ENCODE data around the gene CANT1.
"Not testable (repeated sequence)": the region's sequence is repeated elsewhere in the genome, so short reads cannot be mapped to it uniquely, and the experiment has no call there.

CANT1 gene

DNA sequence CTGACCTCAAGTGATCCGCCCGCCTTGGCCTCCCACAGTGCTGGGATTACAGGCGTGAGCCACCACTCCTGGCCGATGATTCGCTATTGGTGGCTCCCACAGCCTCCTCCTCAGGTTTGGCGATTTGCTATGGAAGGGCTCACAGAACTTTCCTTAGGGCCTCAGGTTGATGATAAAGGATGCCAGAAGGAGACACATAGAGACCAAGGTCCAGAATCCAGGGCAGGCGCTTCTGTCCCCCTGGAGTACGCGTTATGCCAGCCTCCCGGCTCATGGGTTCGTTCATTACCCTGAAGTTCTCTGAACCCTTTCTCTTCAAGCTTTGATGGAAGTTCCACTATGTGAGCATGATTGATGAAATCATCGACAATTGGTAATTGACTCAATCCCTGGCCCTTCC, 49.8 kb downstream of the CANT1 start:
- no peak for DNase-seq (ENCODE audit: low read depth in 2 of 2)

DNA sequence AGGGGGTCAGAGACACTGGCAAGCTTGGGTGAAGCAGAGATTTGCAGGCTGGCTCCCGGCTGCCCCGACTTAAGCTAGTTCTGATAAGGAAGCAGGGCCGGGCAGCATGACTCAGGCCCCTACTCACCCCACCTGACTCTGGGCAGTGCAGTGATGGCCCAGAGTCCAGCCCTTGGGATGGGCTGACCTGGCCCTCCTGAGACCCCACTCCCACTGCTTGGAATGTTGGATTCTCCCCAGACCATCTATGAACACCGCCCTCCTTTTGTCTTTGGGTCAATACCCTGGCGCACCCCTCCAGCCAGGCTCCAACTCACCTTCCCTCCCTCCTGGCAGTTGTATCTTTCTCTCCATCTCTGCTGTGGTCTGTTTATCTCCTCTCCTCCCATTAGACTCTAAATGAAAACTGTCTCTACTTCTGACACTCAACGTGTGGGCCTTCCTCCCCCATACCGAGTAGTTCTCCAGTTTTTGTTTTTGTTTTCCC, 50.9 kb downstream of the CANT1 start:
- DNase-seq (ENCODE audit: low read depth in 2 of 2) = no peak

DNA sequence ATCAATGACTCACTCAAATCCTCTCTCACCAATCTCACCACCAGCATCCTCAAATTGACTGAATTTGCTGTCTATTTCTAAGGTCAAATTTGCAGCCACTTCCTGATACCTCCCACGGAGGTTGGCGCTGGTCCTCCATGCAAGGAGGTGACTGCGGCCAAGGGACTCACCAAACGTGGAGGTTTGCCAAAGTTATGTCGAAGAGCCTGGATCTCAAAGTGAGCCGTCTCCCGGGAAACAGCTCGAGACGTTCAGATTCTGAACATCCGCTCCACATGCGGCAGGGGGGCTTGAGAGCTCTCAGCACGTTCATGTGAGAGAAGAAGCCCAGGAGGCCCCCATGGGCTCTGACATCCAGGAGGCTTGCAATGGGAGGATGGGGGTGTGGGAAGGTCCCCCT, 52.4 kb downstream of the CANT1 start:
- DNase-seq (ENCODE audit: low read depth in 2 of 2) = no peak

DNA sequence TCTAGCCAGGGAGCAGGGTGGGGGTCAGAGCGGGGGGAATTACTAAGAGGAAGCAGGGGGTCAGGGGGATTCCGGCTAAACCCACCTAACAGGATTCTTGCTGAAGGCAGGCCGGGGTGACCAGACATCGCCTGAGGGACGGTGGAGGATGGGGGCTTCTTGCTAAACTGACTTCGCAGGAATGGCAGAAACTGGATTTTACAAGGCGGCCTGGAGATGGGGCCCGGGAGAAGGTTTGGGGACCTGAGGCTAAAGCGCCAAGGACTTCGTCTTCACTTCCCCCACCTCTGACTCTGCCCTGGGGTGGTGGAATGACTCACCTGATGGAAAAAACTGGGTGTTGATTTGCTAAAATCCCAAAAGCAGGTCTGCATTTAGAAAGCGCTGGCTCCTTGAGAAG, 53.3 kb downstream of the CANT1 start:
- DNase-seq (ENCODE audit: low read depth in 2 of 2) = no peak

DNA sequence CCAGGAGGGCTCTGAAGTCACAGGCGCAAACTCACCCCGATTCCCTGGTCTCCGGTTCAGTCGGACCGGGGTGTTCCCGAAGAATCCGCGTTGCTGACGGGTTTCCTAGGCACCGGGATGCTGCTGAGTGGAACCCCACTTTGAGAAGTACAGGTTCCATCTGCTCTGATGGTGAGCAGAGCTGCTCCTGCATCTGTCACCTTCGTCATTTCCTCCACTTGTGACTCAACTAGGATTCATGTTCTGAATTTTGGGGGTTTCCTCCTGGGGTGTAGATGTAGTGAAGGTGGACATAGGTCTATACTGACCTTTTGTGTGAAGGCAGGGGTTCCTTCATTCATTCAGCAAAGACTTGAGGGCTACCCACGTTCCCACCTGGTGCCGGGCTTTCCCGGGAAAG, 54.9 kb downstream of the CANT1 start:
- no peak for DNase-seq (ENCODE audit: low read depth in 2 of 2)

DNA sequence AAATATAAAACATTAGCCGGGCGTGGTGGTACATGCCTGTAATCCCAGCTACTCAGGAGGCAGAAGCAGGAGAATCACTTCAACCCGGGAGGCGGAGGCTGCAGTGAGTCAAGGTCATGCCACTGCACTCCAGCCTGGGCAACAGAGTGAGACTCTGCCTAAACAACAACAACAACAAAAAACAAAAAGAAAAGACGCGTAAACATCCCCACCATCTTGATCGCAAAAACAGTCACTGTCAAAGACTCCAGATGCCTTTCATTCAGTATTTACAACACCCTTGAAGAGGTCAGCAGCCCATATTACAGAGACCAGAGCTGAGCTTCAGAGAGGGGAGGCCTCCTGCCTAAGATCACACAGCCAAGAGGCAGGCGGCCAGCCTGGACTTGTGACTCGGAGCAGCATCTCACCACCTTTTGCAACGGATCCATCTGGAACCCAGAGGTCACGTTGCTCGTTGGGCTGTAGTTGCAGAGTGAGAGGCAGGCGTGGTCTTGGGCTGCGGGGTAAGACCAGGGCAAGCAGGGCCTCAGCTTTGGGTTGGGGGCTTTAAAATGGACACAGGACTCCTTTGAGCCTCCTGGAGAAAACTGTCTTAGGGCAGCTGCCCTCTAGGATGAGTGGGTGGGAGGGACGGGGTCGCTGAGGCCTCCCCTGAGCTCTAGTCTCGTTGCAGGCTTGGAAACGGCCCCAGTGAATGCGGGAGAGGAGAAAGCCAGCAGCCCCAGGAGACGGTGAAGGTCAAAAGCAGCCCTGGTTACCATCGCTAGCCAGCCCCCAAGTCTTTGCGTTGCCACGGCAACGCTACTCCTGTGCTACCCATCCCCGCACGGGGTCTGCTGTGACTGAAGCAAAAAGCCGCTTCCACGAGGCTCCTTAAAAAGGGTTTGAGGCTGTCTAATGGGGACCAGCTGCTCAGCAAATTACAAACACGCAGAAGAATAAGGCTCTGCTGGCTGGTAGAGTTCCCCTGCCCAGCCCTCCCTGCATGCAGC, 55.9 kb downstream of the CANT1 start:
- DNase-seq (ENCODE audit: low read depth in 2 of 2) = no peak

DNA sequence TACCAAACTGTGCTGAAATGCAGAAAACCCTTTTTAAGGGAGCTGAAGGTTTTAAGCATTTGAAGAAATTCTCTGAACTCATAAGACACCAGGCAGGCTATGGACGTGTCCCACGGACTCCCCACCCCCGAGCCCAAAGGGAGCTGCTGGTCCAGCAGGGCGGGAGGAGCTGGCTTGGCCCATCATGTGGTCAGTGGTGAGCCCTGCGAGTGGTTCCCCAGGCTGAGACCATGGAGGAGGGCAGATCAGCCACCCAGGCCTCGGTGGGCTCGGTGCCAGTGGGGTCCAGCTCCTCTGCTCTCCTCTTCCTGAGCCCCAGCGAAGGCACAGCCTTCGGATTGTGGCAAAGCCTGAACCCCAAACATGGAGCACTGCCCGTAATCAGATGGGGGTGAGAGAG, 56.9 kb downstream of the CANT1 start:
- no peak for DNase-seq (ENCODE audit: low read depth in 2 of 2)

DNA sequence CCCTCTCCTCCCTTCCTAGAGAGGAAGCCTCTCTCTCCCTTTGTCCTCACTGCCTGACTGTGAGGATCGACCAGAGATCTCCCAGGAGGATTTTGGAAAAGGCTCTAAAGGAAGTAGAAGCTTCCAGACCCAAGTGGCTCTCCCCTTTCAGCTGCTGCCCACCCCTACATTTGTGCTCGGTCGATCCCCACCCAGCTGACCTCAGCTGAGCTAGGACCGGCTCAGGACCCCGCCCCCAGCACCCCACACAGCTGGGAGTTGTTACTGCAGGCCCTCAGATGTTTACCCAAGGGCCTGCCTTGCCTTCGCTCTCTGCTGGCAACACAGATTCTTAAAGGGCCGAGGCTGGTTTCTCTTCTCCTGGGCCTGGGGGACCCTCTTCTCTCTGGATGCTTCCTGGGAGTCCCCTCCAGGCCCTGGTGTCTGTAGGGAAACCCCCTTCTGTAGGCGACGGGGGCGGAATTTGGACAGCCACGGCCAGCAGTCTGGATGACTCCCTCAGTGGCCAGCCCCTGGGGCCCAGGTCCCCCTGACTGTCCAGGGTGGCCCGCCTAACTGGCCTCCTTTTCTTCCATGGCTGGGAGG, 57.5 kb downstream of the CANT1 start:
- no peak for DNase-seq (ENCODE audit: low read depth in 2 of 2)

DNA sequence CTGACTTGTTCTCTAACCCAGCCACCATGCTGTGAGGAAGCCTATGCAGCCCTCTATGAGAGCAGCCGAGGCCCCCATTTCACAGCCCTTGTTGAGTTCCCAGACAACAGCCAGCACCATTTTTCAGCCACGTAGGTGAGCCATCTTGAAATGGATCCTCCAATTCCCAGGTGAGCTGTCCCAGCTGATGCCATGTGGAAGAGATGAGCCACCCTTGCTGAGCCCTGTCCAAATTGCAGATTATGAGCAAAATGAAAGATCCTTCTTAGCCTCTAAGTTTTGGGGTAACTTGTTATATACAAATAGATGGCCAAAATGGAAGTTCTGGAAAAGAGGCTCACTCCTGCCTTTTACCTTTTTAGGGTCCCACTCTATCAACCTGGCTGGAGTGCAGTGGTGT, 58.7 kb downstream of the CANT1 start:
- no peak for DNase-seq (ENCODE audit: low read depth in 2 of 2)

DNA sequence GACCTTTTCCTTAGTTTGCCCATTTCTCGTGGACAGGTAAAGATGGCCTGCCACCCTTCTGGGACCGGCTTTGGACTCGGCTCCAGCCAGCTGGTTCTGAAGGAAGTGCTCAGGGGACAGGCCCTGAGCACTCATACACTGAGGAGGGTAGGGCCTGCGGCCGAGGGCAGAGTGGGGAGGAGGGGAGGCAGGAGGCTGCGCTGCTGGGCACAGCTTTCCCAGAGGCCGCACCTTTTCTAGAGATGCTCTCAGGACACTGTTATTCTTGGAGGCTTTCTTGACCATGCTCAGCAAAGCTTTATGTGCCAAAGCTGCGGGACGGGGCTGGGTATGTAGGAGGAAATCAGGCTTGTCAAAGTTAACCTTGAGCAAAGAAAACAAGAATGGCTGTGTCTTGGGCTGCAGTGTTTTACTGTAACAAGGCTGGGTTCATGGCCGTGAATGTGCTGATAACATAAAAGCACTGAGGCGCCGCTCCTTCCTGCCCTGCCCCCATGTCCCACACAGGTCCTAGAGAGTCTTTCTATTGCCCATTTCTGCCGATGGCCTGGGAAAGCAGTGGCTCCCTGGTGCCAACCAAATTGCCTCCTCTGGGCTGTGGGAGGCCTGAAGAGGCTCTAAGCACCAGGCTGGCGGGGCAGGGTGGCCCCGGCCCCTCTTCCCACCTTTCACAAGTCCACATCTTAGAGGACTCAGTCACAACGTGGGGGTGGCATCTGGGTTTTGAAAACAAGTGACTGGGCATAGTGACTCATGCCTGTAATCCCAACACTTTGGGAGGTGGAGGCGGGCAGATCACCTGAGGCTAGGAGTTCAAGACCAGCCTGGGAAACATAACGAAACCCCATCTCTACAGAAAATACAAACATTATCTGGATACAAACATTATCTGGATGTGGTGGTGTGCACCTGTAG, 62.1 kb downstream of the CANT1 start:
- DNase-seq (ENCODE audit: low read depth in 2 of 2) = no peak

DNA sequence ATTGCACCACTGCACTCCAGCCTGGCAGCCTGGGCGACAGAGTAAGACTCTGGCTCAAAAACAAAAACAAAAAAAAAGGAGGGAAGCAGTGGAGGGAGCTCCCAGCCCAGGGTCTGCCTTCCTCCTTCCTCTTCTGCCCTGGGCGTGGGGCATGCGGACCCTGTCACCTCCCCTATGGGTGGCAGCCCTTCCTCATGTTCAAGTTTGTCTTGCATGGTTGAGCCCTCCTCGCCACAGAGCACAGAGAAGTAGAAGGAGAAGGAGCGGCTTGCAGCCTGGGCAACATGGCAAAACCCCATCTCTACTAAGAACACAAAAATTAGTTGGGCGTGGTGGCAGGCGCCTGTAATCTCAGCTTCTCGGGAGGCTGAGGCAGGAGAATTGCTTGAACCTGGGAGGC, 62.9 kb downstream of the CANT1 start:
- no peak for DNase-seq (ENCODE audit: low read depth in 2 of 2)

DNA sequence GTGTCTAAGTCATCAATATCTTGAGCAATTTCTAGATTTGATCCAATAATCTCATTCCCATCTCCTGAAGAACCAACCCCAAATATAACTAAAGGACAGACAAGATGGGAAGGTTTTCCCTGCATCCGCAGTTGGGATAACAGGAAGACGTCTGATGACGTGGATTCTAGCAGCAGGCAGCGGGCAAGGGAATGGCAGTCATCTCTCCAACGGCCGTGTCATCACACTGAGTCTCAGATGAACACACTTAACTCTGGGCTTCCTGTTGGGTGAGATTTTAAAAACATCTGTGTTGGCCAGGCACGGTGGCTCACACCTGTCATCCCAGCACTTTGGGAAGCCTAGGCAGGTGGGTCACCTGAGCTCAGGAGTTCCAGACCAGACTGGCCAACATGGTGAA, 63.4 kb downstream of the CANT1 start:
- DNase-seq (ENCODE audit: low read depth in 2 of 2) = no peak

DNA sequence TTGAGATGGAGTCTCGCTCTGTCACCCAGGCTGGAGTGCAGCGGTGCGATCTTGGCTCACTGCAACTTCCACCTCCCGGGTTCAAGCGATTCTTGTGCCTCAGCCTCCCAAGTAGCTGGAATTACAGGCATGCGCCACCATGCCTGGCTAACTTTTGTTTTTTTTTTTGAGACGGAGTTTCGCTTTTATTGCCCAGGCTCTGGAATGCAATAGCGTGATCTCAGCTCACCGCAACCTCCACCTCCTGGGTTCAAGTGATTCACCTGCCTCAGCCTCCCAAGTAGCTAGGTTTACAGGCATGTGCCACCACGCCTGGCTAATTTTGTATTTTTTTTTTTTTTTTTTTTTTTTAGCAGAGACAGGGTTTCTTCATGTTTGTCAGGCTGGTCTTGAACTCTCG, 64.1 kb downstream of the CANT1 start:
- DNase-seq (ENCODE audit: low read depth in 2 of 2) = not testable (repeated sequence)

DNA sequence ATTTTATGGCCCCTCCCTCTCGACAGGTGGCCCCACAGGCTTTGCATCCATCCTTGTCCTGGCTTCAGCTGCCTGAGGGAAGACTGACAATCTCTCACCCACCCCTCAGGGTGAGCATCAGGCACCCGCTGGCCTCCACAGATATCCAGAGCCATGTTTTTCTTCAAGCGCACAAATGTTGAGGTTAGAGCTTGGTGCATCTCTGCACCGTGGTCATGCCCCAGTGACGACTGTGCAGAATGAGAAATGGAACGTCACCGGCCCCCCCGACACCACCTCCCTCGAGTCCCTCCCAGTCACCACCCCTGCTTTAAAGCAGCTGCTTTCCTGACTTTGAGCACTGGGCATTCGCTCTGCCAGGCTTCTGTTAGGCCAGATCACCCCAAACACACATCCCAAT, 64.6 kb downstream of the CANT1 start:
- DNase-seq (ENCODE audit: low read depth in 2 of 2) = no peak

DNA sequence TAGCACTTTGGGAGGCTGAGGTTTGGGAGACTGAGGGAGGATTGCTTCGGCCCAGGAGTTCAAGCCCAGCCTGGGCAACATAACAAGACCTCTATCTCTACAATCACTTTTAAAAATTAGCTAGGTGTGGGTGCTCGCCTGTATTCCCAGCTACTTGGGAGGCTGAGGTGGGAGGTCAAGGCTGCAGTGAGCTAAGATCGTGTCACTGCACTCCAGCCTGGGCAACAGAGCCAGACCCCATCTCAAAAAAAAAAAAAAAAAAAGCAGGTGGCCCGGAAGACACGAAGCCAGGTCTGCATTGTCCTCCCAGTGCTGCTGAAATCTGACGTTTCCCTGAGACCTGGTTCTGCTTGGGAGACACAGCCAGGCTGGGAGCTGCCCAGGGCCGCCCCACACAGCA, 65.5 kb downstream of the CANT1 start:
- DNase-seq (ENCODE audit: low read depth in 2 of 2) = no peak

All from stimulated activated CD4-positive, alpha-beta T cell treated with anti-CD3 and anti-CD28 coated beads, Interleukin-1b, Interleukin-23, amount 100 ng/mL, for 4 hours (primary cell).